HG02588 (cell line): ENCODE measurements around the gene SNX15.

Source experiments
- ATAC-seq: cut with Tn5 transposase; IDR thresholded peaks from one replicate; pipeline ENCODE4 v1.9.1; 2021; ENCODE audit warnings: mild to moderate bottlenecking, moderate library complexity; ENCODE audit not compliant: unreplicated experiment

Gene SNX15

DNA sequence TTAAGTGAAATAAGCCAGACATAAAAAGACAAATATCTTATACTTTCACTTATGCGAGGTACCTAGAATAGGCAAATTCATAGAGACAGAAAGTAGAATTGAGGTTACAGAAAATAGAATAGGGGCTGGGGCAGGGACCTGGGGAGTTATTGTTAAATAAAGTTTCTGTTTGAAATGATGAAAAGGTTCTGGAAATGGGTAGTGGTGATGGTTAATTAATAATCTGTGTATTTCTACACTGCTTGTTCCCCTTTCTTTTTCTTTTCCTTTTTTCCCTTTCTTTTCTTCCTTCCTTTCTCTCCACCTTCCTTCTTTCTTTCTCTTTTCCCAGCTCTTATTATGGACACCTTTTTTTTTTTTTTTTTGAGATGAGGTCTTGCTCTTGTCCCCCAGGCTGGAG, 28.3 kb downstream of the SNX15 start:
- ATAC-seq: no peak

- no peak for ATAC-seq
Measured at GRCh38 chr11:65056999-65057398, 29.8 kb downstream of the SNX15 start.

DNA sequence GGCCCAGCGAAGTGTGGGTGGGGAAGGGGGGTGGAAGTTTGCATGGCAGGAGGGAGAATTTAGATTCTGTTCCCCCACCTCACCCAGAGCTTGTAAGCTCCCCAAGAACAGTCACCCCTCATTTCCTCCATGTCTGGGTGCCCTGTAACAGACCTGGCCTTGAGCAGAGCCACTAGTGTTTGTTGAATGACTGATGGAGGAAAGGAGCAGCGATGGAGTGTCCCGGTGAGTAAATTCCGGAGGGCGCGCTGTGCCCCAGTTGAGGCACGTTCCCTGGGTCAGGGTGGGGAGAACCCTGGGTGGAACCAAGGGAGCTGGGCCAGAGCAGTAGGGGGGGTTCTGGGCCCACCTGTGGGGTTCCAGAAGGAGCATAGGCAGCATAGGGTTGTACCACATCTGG, 30.3 kb downstream of the SNX15 start:
- ATAC-seq: no peak

- no peak for ATAC-seq
Measured at GRCh38 chr11:65058012-65058411, 30.8 kb downstream of the SNX15 start.

- ATAC-seq: no peak
Measured at GRCh38 chr11:65058419-65059054, 31.3 kb downstream of the SNX15 start, which contains the start of gene NAALADL1. Gene NAALADL1 (minus strand): TSS chr11:65058553. CDS start chr11:65058521, 32 bp downstream.

- ATAC-seq: no peak
Measured at GRCh38 chr11:65059523-65059922, 32.3 kb downstream of the SNX15 start.

DNA sequence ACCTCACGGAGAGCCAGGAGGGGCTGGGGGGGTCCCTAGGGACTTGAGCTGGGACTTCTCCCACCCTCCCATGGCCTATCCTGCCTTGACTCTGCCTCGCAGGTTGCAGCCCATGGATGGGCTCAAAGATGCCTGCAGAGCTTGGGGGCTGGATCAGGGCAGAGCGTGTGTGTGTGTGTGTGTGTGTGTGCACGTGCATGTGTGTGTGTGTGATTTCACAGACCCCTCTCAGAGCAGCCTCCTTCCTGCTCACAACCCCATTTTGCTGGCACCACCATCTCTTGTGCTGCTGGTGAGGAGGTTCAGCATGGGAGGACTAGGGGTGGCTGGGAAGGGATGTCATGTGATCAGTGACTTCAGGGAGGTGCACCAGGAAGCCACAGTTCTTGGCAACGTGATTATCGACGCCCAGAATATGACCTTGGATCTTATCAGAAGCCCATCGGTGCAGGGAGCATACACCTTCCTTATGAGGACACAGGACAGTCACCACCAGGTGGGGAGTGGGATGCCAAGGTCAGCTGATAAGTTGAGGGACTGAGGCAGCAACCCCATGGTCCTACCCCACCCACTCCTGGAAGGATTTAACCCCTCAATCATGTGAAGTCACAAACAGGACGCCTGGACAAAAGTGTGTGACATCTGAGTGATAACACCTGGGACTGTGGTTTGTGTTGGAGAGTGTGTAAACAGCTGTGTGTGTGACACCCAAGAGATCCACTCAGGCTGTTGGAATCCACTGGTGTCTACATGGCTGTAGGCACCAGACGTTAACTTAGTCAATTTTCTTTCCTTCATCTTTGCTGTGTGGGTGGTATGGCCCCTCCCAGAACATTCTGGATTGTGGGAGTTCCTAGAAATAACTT, 33.0 kb downstream of the SNX15 start:
- no peak for ATAC-seq

DNA sequence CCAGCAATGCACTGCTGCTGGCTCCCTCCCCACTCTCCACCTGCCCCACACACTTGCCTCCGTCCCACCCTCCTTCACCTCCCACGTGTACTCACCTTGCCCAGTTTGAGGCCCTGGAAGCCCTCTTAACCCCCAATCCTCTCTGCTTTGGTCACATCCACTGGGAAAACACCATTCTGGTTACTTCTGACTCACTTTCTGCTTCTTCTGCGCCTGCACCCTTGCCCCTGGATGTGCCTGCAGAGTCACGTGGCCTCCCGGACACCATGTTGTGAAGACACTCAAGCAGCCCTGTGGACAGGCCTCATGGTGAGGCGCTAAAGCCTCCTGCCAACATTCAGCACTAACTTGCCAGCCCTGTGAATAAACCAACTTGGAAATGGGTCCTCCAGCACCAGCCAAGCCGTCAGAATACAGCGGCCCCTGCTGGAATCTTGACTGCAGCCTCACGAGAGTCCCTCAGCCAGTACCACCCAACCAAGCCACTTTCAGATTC, 33.7 kb downstream of the SNX15 start:
- ATAC-seq: no peak

GRCh38 chr11:65063532-65063931, 36.3 kb downstream of the SNX15 start:
- ATAC-seq: no peak

GRCh38 chr11:65064847-65065240, 37.6 kb downstream of the SNX15 start:
- no peak for ATAC-seq

DNA sequence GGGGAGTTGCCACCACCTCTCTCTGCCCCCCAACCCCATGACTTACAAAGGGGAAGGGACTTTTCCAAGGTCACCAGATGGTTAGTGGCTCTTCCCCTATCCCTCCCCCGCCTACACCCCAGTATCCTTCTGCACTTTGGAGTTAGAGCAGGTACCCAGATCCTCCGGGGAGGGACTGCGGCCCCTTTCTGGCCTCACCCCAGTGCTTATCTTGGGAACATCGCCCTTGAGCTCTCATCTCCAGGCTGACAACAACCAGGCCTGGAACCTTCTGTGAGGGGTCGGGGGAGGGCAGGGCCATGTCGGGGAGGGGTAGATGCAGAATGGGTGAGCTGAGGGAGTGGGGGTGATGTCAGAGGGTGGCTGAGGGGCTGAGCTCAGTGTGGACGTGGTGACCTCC, 38.6 kb downstream of the SNX15 start:
- no peak for ATAC-seq

GRCh38 chr11:65066315-65066714, 39.1 kb downstream of the SNX15 start:
- ATAC-seq: no peak

GRCh38 chr11:65066805-65067291, 39.6 kb downstream of the SNX15 start:
- ATAC-seq: no peak

GRCh38 chr11:65067446-65067845, 40.2 kb downstream of the SNX15 start:
- ATAC-seq: no peak

- no peak for ATAC-seq
Measured at GRCh38 chr11:65069217-65069616, 42.0 kb downstream of the SNX15 start.

DNA sequence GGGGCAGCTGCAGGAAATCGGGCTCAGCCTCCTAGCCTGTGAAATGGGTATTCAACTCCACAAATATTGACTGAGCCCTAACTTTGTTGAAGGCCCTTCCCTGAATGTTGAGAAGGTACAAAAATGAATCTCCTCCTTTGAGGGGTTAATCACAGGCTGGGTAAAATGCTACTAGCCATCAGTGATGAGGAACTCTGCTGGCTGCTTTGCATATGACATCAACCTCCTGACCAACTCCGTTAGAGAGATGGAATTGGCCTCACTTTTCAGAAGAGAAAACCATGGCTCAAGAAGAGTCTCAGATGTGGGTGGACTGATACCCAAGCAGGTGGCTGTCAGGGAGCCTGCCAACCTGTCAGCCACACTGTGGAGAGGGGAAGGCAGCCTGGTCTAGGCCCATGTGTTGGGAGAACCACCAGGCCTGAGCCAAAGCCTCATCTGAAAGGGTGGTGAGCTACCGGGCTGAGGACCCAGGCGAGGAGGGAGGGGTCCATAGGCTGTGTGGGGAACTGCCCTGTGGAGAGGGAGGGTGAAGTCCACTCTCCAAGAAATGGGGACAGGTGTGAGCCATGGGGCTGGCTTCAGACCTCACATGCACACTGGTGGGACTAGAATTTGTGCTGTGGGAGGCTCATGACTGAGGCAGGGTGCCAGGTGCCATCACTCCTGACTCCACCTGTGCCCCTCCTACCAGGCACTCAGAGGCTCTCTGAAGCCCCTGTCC, 44.8 kb downstream of the SNX15 start:
- no peak for ATAC-seq

- ATAC-seq: no peak
Measured at GRCh38 chr11:65072631-65072966, 45.4 kb downstream of the SNX15 start.

GRCh38 chr11:65077451-65077850, 50.2 kb downstream of the SNX15 start:
- no peak for ATAC-seq

GRCh38 chr11:65078151-65078550, 50.9 kb downstream of the SNX15 start:
- ATAC-seq: no peak

GRCh38 chr11:65078786-65079342, 51.6 kb downstream of the SNX15 start:
- no peak for ATAC-seq
